PC-9 (cell line): ENCODE data around the gene ERMP1.

Source experiments
- CTCF ChIP-seq: fragments of 200-600 bp; sonication (generic); conservative IDR thresholded peaks from 2 replicates; pipeline ENCODE4 v1.6.1; 2017; ENCODE audit warnings: mixed run types, antibody characterized with exemption, mild to moderate bottlenecking, moderate library complexity
- EZH2 ChIP-seq: fragments of 200-600 bp; sonication (generic); IDR thresholded peaks from 2 replicates; pipeline ENCODE4 v1.8.0; 2017; ENCODE audit warnings: antibody characterized with exemption, low read depth

GRCh38 chr9:5787759-5788302 lies 45.1 kb downstream of the ERMP1 start:
- TF ChIP-seq CTCF (no peak), EZH2 (no peak)
